ENCODE measurements around the gene LDLRAD2. TPM values are rescaled to one million over a fixed set of nuclear protein-coding genes. Genes with fewer than 3 reads are reported as not detected.

LDLRAD2 gene
- total RNA-seq, 1 experiment from 2014 or later = not detected

GRCh38 chr1:21857840-21858670 lies 46.0 kb downstream of the LDLRAD2 start:
- H3K4me1 Mint-ChIP-seq (ENCODE audit: low read depth, unreplicated experiment) = no peaks in the 10 kb centered on the region
- CTCF ChIA-PET = interaction anchor here (0.6 kb wide), 1 partner anchor 243 kb away, joined by 3 read pairs; no protein-coding TSS in a partner anchor
- H3K27me3 Mint-ChIP-seq (ENCODE audit: unreplicated experiment) = no peaks in the 10 kb centered on the region
- intact Hi-C loops (cut with micrococcal nuclease; ENCODE audit: unreplicated experiment) = no loop called here
- peak overlapping the region; percentile 50 for H3K27ac Mint-ChIP-seq (ENCODE audit: unreplicated experiment)
- BruUV-seq (replicated peaks) = no TSS peak
- H3K9me3 Mint-ChIP-seq (ENCODE audit: low read depth, unreplicated experiment) = no peaks in the 10 kb centered on the region
- H3K36me3 Mint-ChIP-seq (ENCODE audit: insufficient read depth, unreplicated experiment) = peaks cover 72% of the 10 kb centered on the region
- TF ChIP-seq CTCF (IDR thresholded peaks at IDR 0.05; ENCODE audit: unreplicated experiment) = no peak
- H3K4me3 Mint-ChIP-seq (ENCODE audit: low read depth, unreplicated experiment) = no peak overlapping the region
- no peak for DNase-seq

- no peak overlapping the region for H3K4me3 Mint-ChIP-seq (ENCODE audit: low read depth, unreplicated experiment)
- CTCF ChIA-PET = interaction anchor here (0.6 kb wide), 1 partner anchor 14 kb away, joined by 3 read pairs; no protein-coding TSS in a partner anchor
- no TSS peak for BruUV-seq (replicated peaks)
- H3K36me3 Mint-ChIP-seq (ENCODE audit: insufficient read depth, unreplicated experiment) = peaks cover 78% of the 10 kb centered on the region
- H3K4me1 Mint-ChIP-seq (ENCODE audit: low read depth, unreplicated experiment) = no peaks in the 10 kb centered on the region
- no peaks in the 10 kb centered on the region for H3K27me3 Mint-ChIP-seq (ENCODE audit: unreplicated experiment)
- H3K9me3 Mint-ChIP-seq (ENCODE audit: low read depth, unreplicated experiment) = no peaks in the 10 kb centered on the region
- peak overlapping the region; percentile 24 for H3K27ac Mint-ChIP-seq (ENCODE audit: unreplicated experiment)
- intact Hi-C loops (cut with micrococcal nuclease; ENCODE audit: unreplicated experiment) = no loop called here
- no peak for DNase-seq
- no peak for TF ChIP-seq CTCF (IDR thresholded peaks at IDR 0.05; ENCODE audit: unreplicated experiment)
Observed at GRCh38 chr1:21859669-21860179, 47.7 kb downstream of the LDLRAD2 start.

GRCh38 chr1:21860971-21861370 lies 48.9 kb downstream of the LDLRAD2 start:
- H3K9me3 Mint-ChIP-seq (ENCODE audit: low read depth, unreplicated experiment) = no peaks in the 10 kb centered on the region
- H3K27ac Mint-ChIP-seq (ENCODE audit: unreplicated experiment) = no peak overlapping the region
- H3K27me3 Mint-ChIP-seq (ENCODE audit: unreplicated experiment) = no peaks in the 10 kb centered on the region
- no TSS peak for BruUV-seq (replicated peaks)
- no peak for TF ChIP-seq CTCF (IDR thresholded peaks at IDR 0.05; ENCODE audit: unreplicated experiment)
- CTCF ChIA-PET = no interaction called here
- H3K4me1 Mint-ChIP-seq (ENCODE audit: low read depth, unreplicated experiment) = no peaks in the 10 kb centered on the region
- H3K36me3 Mint-ChIP-seq (ENCODE audit: insufficient read depth, unreplicated experiment) = peaks cover 83% of the 10 kb centered on the region
- intact Hi-C loops (cut with micrococcal nuclease; ENCODE audit: unreplicated experiment) = no loop called here
- H3K4me3 Mint-ChIP-seq (ENCODE audit: low read depth, unreplicated experiment) = no peak overlapping the region
- no peak for DNase-seq

GRCh38 chr1:21861602-21862429 lies 49.8 kb downstream of the LDLRAD2 start:
- CTCF ChIA-PET = interaction anchor here (0.7 kb wide), 1 partner anchor 588 kb away, joined by 6 read pairs; no protein-coding TSS in a partner anchor
- peaks cover 82% of the 10 kb centered on the region for H3K36me3 Mint-ChIP-seq (ENCODE audit: insufficient read depth, unreplicated experiment)
- no peaks in the 10 kb centered on the region for H3K4me1 Mint-ChIP-seq (ENCODE audit: low read depth, unreplicated experiment)
- DNase-seq = no peak
- intact Hi-C loops (cut with micrococcal nuclease; ENCODE audit: unreplicated experiment) = no loop called here
- H3K27ac Mint-ChIP-seq (ENCODE audit: unreplicated experiment) = no peak overlapping the region
- H3K4me3 Mint-ChIP-seq (ENCODE audit: low read depth, unreplicated experiment) = no peak overlapping the region
- H3K9me3 Mint-ChIP-seq (ENCODE audit: low read depth, unreplicated experiment) = no peaks in the 10 kb centered on the region
- BruUV-seq (replicated peaks) = no TSS peak
- H3K27me3 Mint-ChIP-seq (ENCODE audit: unreplicated experiment) = no peaks in the 10 kb centered on the region
- TF ChIP-seq CTCF (IDR thresholded peaks at IDR 0.05; ENCODE audit: unreplicated experiment) = no peak

Data from Calu3 (cell line).